CD4-positive, alpha-beta T cell treated with Interleukin-17A for 1 hour (primary cell): ENCODE results near the gene ANGPTL8.

Source experiments
- DNase-seq: peaks from one replicate; pipeline ENCODE4 v3.0.0-alpha.2; 2020

Gene ANGPTL8

GRCh38 chr19:11264452-11265176, 25.2 kb downstream of the ANGPTL8 start:
- no peak for DNase-seq

DNA sequence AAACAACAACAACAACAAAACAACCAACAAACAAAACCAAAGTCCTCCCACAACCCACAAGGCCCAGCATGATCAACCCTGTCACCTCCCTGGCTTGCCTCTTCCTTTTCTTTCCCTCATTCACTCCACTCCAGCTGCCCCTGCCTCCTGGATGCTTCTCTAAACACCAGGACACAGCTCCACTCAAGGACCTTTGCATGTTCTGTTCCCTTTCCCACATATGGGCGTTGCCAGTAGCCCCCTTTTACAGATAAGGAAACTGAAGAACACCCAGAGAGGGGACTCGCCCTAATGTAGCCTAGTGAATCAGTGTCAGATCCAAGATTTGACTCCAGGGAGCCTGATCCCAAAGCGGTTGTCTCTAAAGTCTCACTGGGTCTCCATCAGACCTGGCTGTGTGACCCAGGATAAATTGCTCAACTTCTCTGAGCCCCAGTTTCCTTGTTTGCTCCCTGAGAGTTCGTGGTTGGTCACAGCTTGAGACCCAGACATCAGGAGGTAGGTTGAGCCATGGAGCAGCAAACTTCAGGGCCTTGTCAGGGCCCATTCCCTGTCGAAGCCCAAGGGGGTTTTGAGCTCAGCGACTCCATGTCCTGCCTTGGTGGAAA, 25.9 kb downstream of the ANGPTL8 start:
- DNase-seq, result no peak

DNA sequence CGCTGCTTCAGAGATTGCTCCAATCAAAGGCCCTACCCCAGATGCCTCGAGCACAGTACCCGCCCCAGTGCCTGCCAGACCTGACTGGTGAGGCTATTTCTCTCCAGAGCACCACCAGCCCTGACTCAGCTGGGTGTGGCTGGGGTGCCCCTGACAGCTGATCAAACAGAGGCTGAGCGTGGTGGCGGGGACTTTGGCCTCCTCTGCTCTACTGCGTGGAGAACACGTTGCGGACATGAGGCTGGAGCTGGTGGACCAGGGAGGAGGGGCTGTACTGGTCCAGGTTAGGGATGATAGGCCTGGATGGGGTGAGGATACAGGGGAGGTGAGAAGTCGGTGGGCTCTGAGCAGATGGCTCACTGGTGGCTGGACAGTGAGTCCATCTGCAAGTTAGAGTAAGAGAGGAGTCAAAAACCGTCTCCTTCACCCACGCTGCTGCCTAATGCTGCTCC, 26.4 kb downstream of the ANGPTL8 start:
- no peak for DNase-seq

- no peak for DNase-seq
Measured at GRCh38 chr19:11267316-11268085, 28.1 kb downstream of the ANGPTL8 start.

DNA sequence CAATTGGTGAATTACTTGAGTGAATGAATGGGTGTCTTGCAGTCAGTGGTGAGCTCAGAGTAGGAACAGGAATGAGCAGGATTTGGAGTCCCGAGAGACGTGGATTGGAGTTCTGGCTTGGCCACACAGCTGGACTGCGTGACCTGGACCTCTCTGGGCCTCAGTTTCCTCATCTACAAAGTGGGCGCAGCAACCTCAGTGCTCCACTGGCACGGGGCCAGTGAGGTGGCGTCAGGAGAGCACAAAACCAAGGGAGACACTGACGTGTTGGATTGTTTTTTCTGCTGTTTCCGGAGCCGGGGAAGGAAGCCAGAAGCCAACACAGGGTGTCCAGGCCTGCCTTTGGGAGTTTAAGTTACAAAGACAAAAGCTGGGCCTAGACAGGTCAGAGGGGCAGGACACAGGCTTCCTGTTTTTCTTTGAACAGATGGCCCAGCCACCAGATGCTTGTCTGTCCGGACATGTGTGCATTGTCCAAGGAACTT, 29.4 kb downstream of the ANGPTL8 start:
- no peak for DNase-seq

GRCh38 chr19:11269408-11269807, 30.0 kb downstream of the ANGPTL8 start:
- DNase-seq, result no peak

- no peak for DNase-seq
Measured at GRCh38 chr19:11273296-11273695, 33.9 kb downstream of the ANGPTL8 start.

GRCh38 chr19:11273989-11274388, 34.6 kb downstream of the ANGPTL8 start:
- no peak for DNase-seq

- DNase-seq, result no peak
Measured at GRCh38 chr19:11274533-11275086, 35.2 kb downstream of the ANGPTL8 start.

GRCh38 chr19:11278670-11279069, 39.3 kb downstream of the ANGPTL8 start:
- no peak for DNase-seq

DNA sequence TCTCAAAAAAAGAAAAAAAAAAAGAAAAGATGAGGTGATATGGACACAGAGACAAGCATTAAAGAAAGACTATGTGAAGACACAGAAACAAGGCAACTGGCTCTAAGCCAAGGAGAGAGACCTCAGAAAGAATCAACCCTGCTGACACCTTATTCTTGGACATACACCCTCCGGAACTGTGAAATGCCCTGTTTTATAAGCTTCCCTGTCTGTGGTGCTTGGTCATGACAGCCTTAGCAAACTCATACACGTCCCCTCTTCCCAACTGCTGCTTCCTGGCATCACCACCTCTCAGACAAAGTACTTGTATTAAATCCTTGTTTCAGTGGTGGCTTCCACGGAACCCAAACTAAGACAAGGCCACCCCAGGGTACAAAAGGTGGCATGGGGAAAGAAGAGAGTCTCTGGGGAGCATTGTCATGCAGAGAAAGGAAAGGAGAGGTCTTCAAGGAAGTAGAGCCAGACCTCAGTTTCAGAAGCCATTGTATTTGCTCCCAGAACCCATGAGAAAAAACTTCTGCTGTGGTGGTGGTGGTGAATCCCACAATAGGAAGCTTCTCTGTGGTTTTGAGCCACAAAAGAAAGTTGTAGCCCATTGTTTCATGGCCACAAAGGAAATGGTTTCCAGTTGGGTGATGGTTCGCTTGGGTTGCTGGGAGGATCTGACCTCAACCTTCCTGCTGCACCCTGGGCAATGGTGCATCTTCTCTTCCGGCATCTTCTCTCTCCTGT, 40.3 kb downstream of the ANGPTL8 start:
- DNase-seq, result peak; percentile 78

- DNase-seq, result no peak
Measured at GRCh38 chr19:11281356-11282049, 42.1 kb downstream of the ANGPTL8 start.

- DNase-seq, result no peak
Measured at GRCh38 chr19:11284515-11284914, 45.1 kb downstream of the ANGPTL8 start.

GRCh38 chr19:11286312-11286974, 47.0 kb downstream of the ANGPTL8 start:
- DNase-seq, result no peak

DNA sequence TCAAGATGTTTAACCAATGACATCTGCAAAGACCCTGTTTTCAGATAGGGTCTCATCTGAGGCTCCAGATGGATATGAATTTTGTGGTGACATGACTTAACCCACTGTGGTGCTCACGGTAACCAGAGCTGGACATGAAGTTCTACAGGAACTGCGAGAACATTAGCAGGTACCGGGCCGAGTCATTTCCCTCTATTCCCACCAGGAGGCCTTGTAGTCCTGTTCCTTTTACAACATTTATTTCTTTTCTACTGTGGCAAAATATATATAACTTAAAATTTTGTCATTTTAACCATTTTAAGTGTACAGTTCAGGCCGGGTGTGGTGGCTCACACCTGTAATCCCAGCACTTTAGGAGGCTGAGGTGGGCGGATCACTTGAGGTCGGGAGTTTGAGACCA, 48.9 kb downstream of the ANGPTL8 start:
- DNase-seq, result no peak

- DNase-seq, result no peak
Measured at GRCh38 chr19:11290256-11290655, 50.8 kb downstream of the ANGPTL8 start.

- DNase-seq, result no peak
Measured at GRCh38 chr19:11291415-11291814, 52.0 kb downstream of the ANGPTL8 start.
